Activated T-cell treated with anti-CD3 and anti-CD28 coated beads for 24 hours (primary cell): Measurements from ENCODE around the gene OSBPL2.

Source experiments
- DNase-seq: peaks from one replicate; pipeline ENCODE4 v3.0.0-alpha.2; 2020; ENCODE audit warnings: low read depth

Gene OSBPL2

DNA sequence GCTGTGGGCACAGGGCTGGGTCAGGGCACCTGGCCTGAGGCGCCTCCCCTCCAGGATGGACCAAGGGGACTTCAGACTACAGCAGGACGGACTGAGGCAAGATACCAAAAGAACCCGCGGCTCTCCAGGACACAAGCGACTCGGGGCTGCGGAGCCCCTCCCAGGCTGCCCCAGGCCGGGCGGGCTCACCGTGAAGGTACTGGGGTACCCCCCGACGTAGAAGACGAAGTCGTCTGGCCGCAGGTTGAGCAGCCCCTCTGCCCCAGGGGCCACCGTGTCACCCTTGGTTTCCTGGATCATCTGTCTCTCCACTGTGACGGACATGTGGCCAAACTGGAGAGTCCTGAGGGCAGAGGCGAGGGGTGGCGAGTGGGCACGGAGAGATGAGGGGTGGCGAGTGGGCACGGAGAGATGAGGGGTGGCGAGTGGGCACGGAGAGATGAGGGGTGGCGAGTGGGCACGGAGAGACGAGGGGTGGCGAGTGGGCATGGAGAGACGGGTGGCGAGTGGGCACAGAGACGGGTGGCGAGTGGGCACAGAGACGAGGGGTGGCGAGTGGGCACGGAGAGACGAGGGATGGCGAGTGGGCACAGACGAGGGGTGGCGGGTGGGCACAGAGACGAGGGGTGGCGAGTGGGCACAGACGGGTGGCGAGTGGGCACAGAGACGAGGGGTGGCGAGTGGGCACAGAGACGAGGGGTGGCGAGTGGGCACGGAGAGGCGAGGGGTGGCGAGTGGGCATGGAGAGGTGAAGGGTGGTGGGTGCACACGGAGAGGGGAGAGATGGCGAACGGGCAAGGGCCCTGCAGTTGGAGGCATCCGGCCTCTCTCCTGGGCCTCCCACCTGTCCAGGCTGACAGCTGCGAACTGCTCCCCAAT is 75.4 kb downstream of the OSBPL2 start:
- DNase-seq, result no peak

DNA sequence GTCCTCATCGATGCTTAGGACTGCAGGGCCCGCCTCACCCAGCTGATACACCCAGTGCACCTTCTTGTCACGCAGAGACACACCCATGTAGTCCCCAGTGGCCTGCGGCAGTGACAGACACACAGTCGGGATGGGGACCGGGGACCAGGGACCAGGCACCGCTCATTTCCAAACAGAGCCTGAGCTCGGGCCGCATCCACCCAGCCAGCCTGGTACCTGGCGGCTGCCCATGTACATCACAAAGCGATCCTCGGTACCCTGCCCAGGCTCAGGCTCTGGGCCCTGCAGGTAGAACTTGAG is 76.0 kb downstream of the OSBPL2 start:
- DNase-seq, result no peak

DNA sequence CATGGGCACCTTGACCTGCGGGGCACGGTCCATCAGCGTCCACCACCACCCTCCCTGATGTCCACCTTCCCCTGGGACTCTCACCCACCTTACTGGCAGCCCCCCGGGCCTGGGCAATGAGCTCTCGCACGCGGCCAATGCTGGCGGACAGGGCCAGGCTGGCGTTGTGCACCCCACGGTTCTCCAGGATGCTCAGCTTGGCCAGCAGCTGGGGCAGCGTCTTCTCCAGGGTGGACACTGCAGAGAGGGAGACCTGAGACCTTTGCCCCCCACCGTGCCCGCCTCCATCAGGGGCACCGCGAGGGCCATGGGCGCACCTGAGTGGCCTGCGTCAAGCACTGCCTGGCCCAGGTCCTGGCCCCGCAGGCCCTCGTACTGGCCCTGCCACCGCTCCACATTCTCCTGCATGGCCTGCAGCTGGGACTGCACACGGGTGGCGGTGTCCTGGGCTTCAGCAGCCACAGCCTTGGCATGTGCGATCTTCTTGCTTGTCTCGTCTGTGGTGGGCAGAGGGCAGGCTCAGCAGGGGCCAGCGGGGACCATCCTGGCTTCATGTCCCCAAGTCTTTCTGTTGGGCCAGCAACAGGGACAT is 76.5 kb downstream of the OSBPL2 start:
- DNase-seq, result no peak

DNA sequence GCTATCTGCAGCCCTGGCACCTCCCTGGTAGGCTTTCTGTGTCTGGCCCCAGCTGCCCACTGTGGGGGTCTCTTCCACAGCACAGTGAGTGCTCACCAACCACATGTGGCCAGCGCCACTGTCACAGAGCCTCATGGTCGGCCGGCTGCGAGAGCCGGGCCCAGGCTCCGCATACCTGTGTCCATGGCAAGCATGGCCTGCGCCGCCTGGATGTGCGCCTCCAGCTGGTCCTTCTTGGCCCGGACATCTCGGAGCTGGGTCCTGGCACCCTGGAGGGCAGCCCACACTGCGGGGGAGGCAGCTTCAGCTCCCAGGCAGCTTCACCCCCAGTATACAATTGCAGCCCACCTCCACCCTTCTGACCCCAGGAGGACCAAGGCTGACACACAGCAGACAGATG is 77.5 kb downstream of the OSBPL2 start:
- DNase-seq, result no peak

DNA sequence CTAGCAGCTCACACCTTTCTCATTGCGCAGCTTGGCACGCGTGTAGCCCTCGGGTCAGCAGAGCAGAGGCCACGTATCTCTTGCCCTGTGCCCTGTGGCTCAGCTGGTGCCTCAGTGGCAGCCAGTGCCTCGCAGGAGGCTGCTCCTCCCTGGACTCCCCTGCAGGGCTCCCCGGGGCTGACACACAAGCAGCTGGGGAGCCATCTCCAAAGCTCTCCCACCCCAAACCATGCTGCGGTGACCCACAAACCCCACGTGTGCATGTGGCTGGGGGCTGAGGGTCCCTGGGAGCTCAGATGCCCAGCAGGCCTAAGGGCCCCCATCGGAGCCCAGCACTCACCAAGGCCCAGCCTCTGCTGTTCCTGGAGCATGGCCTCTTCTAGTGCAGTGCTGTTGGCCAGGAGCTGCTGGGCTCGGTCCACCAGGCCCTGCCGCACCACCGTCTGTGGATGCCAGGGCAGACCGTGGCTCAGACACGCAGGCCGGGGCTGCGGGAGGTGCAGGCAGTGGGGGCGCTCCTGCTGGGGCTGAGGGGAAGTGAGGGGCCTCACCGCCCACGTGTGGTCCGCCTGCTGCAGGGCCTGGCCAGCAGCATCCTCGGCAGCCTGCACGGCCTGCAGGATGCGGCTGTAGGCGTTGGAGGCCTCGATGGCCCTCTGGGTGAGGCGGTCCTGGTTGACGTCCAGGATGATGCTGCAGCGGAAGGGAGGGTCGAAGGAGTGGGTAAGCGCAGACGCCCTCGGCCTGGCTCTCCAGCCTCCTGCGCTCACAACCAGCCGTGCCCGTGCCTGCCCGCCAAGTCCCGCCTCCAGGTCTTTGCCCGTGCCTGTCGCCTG is 78.2 kb downstream of the OSBPL2 start:
- DNase-seq, result no peak

DNA sequence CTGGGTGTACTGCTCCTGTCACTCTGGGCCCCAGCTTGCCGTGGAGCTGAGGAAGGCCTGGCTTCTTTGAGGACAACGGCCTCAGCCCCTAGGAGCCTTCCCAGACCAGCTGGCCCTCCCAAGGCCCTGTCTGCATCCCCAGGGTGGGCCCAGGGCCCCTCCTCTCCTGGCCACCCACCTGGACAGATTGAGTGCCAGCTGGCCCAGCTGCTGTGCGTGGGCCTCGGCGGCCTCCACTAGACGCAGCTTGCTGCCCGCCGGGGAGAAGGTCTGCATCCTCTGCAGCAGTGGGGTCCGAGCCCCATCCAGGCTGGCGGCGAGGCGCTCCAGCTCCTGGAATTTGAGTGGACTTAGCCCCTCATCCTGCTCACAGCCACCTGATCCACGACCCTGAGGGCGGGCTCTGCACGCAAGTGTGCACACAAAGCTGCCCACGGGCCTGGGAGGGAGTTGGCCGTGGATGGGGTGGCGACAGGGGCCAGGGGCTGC is 78.9 kb downstream of the OSBPL2 start:
- DNase-seq, result no peak

DNA sequence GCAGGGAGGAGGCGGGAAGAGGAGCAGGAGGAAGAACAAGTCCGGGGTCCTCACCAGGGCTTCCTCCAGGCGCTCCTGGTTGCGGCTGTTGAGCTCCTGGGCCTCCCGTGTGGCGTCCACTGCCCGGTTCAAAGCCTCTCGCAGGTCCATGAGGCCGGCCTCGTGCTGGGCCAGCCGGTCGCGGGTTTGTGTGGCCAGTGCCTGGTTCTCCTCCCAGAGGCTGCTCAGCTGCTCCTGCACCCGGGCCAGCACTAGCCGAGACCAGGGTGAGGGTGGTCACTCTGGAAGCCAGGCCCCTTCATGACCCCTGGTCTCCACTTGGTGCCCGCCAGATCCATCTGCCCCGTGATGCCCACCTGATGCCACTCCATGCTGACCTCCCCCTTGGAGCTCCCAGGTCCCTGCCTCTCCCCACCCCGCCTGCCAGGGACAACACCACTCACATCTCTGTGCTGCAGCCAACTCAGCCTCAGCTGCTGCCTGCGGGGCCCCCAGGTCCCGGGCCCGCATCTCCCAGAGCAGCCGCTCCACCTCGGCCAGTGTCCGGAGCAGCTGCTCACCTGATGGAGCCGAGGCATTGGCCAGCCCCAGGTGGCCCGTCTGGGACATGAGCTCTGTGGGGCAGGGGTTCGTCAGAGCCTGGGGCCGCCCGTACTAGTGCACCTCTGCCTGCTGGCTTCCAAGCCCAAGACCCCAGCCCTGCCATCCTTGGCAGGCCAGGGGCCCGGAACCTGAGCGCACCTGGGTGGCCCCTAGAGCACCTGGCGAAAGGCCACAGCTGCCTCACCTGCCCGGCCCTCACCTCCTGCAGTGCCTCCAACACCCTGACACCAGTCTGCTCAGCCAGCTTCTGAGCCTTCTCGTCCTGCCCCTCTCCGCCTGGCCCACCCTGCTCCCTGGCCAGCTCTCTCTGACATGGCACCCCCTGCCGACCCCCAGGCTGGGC is 80.4 kb downstream of the OSBPL2 start:
- DNase-seq, result no peak

DNA sequence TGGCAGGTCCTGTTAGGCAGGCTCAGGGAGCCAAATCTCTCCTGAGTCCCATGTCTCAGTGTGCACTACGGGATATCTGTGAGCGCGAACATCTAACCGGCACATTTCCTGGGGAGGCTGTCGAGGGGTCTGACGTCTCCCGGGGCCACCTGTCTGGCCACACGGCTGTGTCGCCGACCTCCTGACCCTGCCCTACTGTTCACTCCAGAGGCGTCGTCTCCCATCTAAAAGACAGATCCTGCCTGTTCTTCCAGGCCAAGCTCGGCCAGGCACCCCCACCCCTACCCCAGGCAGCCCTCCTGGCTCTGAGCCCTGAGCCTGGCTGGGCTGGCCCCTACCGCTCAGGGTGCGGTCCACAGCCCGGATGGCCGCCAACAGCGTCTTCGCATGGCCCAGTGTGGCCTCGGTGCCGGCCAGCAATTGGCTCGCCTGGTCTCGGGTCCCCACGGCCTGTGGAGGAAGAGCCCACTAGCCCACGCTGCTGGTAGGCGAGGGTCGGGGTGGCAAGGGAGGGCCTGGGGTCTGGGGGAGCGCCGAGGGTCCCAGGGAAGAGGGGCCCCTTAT is 81.1 kb downstream of the OSBPL2 start:
- no peak for DNase-seq

DNA sequence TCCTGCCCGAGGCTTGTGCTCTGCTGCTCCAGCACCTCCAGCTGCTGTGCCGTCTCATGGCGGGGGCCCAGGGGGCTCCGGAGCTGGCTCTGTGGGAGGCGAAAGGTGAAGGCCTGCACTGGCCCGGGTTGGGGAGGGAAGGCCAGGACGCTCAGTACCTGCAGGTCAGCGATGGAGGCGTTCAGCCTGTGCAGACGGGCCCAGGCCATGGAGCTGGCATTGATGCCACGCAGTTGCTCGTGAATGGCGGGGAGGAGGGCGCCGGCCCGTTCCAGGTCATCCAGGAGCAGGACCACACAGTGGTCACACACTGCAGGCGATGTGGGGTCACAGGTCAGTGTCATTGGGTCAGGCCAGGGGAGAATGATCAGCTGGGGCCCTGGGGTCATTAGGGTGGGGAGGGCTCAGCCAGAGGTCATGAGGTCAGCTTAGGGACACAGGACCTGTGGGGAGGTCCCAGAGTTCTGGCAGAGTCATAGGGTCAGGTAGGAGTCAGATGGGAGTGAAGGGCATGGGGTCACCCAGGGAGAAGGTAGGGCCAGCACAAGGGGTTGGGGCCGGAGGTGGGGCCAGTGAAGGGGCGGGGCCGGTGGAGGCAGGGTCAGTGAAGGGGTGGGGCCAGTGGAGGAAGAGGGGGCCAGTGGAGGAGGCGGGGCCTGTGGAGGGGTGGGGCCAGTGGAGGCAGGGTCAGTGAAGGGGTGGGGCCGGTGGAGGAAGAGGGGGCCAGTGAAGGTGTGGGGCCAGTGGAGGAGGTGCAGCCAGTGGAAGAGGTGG is 82.4 kb downstream of the OSBPL2 start:
- no peak for DNase-seq

DNA sequence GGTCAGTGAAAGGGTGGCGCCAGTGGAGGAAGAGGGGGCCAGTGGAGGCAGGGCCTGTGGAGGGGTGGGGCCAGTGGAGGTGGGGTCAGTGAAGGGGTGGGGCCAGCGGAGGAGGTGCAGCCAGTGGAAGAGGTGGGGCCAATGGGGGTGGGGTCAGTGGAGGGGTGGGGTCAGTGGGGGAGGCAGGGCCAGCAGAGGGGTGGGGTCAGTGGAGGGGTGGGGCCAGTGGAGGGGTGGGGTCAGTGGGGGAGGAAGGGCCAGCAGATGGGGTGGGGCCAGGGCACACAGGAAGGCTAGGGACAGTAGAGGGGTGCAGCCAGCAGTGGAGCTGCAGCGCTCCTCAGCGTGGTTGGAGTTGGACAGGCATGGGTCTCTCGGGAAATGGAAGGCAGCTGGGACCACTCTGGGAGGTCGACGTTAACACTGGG is 83.2 kb downstream of the OSBPL2 start:
- no peak for DNase-seq

DNA sequence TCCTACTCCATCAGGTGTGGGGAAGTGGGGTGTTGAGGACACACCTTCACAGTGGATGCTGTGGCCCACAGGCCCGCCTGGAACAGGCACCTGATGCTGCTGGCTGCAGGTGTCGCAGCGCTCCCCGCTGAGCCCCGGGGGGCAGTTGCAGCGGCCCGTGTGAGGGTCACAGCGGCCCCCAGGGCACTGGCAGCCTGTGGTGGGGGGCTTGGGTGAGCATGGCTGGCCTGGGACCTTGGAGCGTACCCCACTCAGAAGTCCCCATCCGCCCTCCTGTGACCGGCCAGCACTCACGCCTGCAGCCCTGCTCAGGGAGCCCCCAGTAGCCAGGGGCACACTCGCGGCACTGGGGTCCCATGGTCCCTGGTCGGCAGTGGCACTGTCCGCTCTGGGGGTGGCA is 83.7 kb downstream of the OSBPL2 start:
- no peak for DNase-seq

DNA sequence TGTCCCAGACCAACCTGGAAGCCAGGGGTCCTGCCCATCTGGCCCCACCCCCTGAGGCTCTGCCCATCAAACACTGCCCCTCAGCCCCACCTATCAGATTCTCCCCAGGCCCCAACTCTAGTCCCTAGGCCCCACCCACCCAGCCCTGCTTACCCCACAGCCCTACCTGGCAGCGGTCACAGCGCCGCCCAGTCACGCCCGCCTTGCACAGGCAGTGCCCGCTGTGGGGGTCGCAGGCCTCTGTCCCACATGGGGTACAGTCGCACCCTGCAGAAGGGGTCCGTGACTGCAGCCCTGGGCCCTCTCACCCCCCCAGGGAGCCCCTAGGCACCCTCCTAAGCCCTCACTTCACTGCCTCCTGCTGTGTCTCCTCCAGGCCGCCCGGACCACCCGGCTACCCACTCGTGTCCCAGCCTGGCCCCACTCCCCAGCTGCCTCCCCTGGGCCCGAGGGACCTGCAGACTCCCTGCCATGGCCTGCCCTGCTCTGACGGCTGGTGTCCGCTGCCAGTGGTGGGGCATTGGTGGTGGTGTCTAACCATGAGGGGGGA is 84.2 kb downstream of the OSBPL2 start:
- no peak for DNase-seq

DNA sequence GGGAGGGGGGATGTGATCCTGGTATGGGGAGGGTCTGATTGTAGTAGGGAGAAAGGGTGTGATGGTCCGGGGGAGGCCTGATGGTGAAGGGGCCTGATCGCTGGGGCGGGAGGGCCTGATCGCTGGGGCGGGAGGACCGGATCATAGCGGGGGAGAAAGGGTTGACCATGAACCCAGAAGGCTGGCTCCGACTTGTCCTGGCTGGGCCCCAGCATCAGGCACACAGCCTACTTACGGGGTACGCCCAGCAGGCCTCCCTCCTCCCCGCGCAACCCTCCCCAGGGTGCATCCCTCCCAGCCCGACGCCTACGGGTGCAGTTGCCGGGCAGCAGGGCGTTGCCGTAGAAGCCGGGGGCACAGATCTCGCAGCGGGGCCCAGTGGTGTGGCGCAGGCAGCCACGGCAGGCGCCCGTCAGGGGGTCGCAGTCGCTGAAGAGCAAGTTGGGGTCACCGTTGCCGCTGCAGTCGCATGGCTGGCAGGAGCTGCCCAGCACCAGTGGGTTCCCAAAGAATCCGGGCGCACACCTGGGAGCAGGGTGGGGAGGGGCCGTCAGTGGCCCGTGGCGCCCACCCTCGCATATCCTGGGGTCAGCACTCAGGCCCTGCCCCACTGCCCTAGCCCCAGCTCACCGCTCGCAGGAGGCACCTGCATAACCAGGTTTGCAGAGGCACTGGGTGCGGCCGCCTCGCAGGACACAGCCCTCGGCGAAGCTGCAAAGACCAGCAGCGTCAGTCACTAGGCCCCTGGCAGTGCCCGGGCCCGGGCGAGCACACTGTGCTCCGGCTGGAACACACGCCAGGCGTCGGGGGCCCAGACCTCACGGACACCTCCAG is 85.0 kb downstream of the OSBPL2 start:
- DNase-seq, result no peak

DNA sequence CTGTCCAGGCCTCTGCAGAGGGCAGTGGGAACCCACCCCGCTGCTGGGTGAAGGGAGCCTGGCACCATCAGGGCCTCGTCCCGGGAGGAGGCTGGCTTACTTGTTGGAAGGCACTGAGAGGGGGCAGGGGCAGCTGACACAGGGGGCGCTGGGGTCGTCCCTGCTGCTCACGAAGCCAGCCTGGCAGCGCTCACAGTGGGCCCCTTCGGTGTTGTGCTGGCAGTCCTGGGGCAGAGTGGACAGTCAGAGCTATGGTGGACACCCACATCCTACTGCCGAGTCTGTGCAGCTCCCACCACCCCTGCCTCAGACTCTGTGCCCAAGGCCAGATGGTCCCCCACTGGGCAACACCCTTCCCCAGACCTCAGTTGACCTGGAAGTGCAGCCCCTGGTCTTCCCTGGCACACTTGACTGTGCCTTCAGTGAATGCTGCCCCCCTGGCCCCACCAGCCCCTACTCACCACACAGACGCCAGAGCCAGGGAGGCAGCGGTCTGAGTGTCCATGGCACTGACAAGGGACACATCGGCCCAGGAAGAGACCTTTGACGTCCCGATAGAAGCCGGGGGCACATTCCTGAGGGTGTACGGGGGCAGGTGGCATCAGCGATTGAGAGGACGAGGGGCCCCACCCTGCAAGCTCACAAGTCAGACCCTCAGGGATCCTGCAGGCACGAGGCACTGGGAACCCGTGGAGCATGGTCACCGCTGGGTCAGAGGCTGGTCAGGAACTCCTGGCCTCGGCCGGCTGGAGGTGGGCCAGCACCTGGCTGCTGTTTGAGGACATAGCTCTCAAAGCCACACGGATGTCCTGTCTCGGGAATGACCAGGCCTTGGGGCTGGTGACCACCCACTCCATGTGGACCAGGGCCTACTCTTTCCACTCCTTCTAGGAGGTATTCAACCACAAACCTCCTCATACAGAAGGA is 85.9 kb downstream of the OSBPL2 start:
- no peak for DNase-seq

DNA sequence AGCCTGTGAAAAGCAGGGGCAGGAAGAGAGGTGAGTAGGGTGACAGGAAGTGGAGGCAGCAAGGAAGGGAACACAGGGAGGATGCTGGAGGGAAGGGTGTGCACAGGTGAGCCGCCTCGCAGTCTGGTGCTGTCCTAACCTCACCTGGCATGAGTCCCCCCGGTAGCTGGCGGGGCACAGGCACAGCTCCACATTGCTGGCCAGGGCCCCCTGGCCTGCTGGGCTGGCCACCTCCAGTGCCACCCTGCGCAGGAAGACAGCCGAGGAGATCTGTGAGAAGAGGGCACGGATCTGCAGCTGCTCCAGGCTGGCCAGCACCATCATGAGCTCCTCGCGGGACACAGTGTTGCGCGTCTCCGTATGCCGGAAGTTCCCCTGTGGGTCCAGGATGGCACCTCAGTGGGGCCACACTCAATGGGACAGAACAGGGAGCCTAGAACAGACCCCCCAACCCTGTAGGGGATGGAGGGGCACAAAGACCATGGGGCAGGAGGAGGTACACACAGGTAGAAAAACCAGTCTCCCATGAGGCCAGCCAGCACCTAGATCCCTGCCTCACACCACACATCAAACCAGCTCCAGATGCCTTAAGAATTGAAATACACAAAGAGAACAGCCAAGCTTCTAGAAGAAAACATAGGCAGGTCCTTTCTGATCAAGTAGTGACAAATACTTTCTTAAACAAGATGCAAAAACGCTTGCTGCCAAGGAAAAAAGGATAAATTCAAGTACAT is 87.0 kb downstream of the OSBPL2 start:
- no peak for DNase-seq

DNA sequence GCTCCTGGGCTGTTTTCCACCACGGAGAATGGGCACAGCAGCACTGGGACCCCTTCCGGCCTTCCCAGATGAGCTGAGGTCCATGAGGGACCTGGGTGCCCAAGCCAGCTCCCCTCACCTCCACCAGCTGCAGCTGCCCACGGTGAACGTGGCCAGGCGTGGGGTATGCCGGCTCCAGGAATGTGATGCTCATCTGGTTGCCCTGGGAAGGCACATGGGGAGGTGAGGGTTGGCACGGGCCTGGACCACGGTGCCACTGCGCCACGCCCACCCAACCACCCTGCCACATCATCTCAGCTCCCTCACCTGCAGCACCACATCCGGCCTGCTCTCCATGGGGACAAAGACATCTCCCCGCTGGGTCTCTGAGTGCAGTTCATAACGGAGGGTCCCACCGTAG is 88.2 kb downstream of the OSBPL2 start:
- DNase-seq, result no peak

DNA sequence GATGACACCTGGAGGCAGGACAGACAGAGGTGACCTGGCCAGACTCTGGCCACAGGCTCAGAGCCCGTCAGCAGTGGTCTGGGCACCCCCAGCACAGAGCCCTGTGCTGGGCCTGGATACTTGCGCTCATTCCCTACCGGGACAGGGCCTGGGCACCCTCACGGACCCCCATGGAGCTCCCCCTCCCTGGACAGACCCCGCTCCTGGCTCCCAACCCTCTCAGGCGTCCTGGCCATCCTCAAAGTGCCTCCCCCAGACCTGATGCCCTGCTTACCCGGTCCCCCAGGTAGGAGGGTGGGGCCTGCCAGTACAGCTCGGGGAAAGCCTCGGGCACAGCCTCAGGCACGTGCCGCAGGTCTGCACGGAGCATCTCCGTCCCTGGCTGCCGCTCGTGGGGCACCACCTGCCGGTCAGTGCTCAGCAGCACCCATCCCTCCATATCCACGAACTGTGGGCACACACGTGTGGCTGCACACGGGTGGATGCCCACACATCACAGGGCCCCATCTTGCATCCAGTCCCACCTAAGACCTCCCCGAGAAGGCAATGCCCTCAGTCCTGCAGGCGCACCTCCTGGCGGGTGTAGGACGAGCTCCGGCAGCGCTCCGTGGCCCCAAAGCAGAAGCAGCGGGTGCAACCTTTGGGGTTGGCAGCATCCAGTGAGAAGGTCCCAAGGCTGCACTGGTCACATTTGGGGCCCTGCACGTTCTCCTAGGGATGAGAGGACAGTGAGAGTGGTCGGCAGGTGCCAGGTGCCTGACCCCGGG is 88.8 kb downstream of the OSBPL2 start:
- DNase-seq, result no peak
